Uterus (tissue), 2 donors: ENCODE results near the gene PUS3.

Source experiments
- CTCF ChIP-seq, 4 experiments: fragments of 200-600 bp in 2 of 4; fragments of 450-650 bp in 2 of 4; sonication (generic) in 2 of 4; IDR thresholded peaks; one replicate each; pipeline ENCODE4 v1.5.1; 2016 to 2019; ENCODE audit warnings: antibody characterized with exemption in 4 of 4, mild to moderate bottlenecking in 2 of 4, moderate library complexity in 1 of 4
- POLR2A ChIP-seq, 2 donors: fragments of 450-650 bp; IDR thresholded peaks; one replicate each; pipeline ENCODE4 v1.6.1; 2016; ENCODE audit warnings: antibody characterized with exemption in 2 of 2, mild to moderate bottlenecking in 1 of 2, moderate library complexity in 1 of 2

DNA sequence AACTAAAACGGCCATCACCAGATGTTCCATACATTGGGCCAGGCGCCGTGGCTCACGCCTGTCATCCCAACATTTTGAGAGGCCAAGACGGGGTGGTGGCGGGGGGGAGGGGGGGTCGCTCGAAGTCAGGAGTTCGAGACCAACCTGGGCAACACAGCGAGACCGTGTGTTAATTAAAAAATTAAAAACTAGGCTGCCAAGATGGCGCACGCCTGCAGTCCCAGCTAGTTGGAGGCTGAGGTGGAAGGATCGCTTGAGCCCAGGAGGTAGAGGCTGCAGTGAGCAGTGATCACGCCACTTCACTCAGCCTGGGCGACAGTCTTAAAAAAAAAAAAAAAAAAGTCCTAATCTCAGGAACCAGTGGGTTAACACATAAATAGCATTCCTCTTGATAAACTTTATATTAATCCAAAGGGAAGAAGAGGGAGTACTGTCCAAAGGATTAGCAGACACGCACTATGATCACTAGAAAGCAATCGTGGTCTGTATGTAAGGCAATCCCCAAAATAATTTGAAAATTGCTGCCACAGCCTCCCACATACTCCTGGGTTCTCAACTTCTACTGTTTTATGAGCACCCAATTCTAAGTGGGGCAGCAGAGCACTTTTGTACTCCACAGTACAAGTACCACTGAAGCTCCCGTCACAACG is 604 bp downstream of the PUS3 start:
- no peak for TF ChIP-seq CTCF (IDR thresholded peaks at IDR 0.05)
- TF ChIP-seq POLR2A (IDR thresholded peaks at IDR 0.05) = no peak
